Skin epidermis (tissue), 12 donors: ENCODE measurements around the gene LMBRD2.

Experiments
- H3K27ac ChIP-seq, 21 experiments: fragments of 200-600 bp; sonication (generic) in 11 of 21; one replicate each; pipeline ENCODE4 v1.5.0; 2020; ENCODE audit warnings: mild to moderate bottlenecking in 3 of 21, inconsistent platforms in 2 of 21, moderate library complexity in 2 of 21
- H3K4me3 ChIP-seq, 7 experiments: fragments of 200-600 bp; sonication (generic) in 2 of 7; one replicate each; pipeline ENCODE4 v1.5.0; 2020; ENCODE audit warnings: inconsistent platforms in 2 of 7, mild to moderate bottlenecking in 2 of 7, moderate library complexity in 1 of 7

The LMBRD2 gene

DNA sequence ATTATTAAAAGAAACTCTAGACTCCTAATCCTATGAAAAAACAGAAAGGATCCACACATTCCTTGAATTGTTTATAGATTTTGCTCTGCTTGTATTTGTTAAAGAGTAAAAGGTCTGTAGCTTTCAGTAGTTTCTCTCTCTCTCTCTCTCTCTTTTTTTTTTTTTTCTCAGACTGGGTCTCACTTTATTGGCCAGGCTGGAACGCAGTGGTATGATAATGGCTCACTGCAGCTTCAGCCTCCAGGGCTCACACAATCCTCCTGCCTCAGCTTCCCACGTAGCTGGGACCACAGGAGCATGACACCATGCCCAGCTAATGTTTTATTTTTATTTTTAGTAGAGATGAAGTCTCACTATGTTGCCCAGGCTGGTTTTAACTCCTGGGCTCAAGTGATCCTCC is 94.3 kb downstream of the LMBRD2 start:
- Histone ChIP-seq H3K27ac (no peak overlapping the region), H3K4me3 (no peak overlapping the region)

DNA sequence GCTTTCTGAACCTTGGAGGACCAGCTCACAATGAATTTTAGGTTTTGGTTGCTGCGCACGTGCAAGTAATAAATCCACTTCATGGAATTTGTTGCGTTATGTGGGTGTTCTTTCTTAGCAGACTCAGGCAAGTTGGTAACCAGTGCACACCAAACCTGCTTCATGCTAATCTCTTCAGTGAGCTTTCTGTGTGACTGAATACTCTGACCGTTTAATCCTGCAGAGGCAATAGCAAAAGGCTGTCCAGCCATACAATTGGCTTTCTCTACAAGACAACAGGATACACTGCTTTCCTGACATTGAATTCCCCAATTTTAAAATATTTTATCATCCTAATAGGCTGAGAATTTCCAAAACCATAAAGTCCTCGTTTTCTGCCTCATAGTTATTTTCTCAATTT is 95.3 kb downstream of the LMBRD2 start:
- Histone ChIP-seq H3K4me3 (no peak overlapping the region), H3K27ac (no peak overlapping the region)

DNA sequence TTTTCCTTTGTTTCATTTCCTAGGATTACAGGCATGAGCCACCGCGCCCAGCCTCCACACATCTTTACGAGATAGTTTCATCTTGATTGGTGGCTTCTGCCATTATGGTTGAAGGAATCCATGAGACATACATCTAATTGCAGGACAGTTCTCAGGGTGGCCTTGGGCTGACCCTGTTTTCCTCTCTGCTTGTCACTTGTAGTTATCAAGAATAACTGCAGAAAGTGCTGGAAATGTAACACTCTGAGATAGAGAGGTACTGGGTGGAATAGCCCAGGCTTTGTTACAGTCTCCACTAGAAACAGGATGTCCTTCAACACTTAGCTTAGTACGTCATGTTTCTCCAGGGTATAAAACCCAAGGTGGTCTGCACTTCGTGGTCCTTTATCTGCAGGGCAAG is 95.7 kb downstream of the LMBRD2 start:
- Histone ChIP-seq H3K27ac (no peak overlapping the region), H3K4me3 (no peak overlapping the region)

DNA sequence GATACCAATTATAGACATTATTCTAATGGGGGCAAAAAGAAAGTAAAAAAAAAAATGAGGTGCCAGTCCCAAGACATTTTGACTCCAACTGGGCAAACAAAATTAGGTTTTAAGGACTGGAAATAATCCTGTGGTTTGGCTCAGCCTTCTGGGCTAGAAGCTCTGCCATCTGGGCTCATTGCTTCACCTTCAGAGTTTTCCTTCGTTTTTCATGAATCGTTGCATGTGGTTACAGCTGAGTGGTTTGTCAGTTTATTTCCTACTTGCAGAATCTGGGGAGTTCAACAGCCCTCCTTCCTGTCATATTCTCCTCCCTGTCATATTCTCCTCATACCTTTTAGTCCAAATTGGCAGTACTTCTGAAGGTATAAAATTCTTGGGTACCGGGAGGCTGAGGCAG is 97.0 kb downstream of the LMBRD2 start:
- Histone ChIP-seq H3K4me3 (no peak overlapping the region), H3K27ac (no peak overlapping the region)

DNA sequence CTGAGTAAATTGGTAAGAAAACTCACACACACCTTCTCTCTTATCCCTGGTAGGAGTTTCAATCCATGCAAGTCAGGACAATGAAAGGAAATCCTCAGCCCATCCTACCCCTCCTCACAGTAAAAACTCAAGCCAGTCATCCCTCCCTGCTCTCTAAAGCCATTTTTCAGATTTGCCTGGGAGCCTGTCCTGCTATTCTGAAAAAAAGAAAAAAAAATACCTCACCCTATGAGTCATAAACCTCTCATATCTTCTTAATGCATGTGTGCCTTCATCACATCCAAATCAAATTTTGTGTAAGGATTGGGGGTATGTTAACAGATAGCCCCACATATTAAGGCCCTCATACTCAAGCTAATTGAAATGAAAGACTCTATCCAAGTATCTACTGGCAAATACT is 99.1 kb downstream of the LMBRD2 start:
- Histone ChIP-seq H3K27ac (no peak overlapping the region), H3K4me3 (no peak overlapping the region)

DNA sequence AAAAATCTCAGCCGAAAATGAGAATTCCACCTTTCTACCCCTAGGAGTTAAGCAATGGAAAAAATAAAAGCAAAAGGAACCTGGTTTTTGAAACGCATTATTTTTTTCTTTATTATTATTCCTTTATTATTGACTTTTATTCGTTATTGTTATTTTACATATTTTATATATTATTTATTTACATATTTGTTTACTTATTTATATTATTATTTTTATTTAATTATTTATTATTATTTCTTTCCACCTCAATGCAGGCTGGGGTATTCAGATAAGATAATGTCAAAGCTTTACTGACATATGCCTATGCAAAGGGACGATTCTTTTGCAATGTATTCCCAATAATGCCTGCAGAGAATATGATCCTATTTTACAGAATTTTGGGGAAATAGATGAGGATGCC is 101.7 kb downstream of the LMBRD2 start:
- Histone ChIP-seq H3K4me3 (no peak overlapping the region), H3K27ac (no peak overlapping the region)
